Measurements from ENCODE around the gene ELMO1.

ELMO1 gene

DNA sequence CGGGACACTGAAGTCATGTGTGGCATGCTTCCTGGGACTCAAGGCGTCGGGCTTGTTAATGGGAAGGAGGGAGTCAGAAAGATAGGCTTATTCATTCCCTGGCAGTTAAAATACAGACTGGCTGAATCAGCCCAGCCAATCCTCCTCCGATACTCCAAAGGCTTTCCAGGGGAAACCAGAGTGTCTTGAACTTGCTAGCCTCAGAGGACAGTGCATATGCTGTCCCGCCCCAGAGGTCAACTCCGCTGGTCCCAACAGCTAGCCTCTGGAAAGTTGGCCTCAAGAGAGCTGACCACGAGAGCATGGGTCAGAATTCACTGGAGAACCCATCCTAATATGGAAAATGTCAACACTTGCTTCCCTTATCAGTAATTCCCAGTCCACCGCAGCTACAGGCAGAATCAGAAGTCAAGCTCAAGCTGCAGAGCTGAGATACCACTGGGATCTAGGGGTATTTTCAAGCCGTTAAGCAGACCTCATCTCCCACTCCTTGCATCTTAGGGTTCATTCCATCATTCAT, 43.0 kb downstream of the ELMO1 start:
- no peak for DNase-seq

DNA sequence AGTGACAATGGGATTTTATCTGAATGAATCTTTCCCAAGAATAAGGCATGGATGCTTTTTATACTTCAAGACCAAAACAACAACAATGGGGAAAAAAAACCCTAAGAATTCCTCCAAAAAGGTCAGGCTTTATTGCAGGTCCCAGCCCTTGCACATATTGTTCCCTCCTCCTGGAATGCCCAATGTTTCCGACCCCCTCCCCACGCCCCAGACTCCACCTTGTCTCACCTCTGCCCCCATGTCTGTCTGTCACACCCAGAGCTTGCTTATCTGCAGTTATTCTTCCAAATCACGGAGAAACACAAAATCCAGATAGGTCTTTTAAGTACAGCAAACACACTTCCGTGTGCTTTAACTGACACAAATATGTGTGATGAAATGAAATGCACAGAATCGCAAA, 43.5 kb downstream of the ELMO1 start:
- no peak for DNase-seq

DNA sequence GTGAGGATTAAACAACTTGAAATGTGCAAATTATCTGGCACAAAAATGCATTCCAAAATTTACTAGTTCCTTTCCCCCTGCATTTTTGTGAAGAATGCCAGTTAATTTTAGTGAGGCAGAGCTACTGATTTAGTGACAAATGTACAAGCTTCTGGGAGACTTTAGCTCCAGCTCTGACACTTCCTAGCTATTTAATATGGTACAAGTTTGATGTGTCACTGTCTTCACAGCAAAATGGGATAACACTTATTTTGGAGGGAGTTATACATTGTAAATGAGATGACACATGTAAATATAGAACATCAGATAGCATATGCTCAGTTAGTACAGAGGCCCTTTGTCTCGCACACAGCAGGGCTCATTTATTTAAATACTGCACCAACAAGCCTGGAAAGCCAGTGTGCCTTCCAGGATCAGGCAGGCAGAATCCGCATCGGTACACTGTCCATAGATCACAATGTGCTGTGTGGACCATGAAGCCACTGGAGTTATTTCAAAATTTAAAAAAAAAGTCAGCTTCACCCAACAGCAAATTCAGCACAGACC, 48.7 kb downstream of the ELMO1 start:
- DNase-seq = no peak

DNA sequence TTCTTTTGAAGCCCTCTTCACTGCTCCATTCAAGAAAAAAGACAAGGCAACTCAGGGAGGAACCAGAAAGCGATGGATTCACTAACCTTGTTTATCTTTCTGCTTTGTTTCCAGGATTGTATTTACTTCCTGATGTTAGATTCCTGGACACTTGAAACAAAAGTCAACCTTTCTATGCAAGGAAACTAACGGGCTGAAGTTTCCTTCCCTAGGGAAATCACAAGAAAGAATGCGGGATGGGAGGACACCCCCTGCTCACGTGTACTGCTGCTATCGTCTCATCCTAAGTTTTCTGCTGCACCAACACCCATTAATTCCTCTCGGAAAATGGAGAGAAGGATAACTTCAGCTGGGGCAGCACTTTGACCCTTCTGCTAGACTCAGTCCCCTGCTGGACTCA, 50.3 kb downstream of the ELMO1 start:
- DNase-seq = no peak

GRCh38 chr7:37395618-37396259, 52.9 kb downstream of the ELMO1 start:
- DNase-seq = no peak

DNA sequence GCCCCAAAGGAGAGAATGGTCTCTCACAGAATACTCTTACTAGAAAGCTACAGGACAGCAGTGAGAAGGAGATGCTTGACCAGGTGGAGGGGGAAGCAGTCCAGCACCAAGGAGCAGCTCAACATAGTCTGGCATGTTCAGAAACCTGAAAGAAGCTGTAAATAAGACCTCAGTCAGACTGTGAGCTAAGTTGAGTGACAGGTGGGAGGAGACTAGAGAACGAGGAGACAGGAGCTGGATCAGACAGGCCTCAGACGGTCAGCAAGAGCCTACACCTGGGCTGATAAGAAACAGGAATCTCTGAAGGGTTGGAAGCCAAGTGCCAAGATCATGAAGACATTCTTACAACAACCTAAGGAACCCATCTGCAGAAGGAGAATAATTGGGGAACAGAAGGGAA, 54.5 kb downstream of the ELMO1 start:
- no peak for DNase-seq

GRCh38 chr7:37393476-37393875, 55.2 kb downstream of the ELMO1 start:
- no peak for DNase-seq

GRCh38 chr7:37392673-37393017, 56.0 kb downstream of the ELMO1 start:
- DNase-seq = no peak

DNA sequence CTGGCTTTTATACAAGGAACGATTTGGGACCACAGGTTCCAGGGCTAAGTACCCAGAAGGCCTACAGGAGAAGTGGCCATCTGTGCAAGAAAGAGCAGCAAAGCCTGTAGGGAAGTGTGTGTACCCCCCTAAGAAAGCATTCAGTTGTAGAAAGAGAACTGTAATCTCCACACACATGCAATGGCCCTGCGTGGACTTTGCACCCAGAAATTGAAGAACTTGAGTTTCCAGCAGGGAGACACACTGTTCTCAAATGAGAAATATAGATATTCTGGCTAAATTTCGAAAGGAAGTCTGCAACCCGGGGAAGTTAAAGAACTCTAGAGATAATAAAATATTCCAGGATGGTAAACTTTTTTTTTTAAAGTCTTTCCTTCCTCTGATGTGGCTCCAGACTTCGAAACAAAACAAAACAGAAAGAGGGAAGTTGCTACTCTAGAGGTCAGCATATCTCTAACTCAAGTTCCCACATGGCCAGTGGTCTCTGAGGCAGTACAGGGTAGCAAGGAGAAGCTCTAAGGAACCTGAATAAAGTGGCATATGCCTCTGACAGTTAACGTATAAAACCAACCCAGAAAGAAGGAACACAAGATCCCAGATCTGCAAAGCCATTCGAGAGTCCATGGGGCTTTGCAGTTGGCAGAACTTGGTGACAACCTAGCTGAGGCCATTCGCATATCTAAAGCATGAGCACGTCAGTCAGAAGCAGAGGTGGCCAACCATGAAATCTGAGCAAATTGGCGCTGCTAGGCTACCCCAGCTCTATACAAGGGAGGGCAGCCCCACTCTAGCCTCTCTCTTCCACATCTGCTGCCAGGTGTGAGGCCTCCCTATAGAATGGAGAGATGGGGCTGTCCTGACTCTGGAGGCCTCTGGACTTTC, 56.6 kb downstream of the ELMO1 start:
- no peak for DNase-seq

DNA sequence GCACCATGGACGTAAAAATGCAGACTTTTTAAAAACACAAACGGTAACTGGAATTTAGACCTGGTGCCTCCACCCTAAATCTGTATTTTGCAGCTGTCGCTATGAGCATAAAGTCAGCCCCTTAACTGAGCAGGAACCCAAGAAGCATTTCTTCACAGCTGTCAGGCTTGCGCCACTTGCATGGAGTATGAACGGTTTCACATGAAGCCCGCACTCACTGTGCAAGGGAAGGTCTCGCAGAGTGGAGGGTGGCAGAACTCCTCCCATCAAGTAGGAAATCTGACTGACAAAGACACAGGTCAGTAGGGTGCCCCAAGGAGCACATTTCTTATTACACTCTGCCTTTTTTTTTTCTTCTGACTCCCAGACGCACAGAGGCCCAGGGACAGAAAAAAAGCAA, 58.5 kb downstream of the ELMO1 start:
- no peak for DNase-seq

GRCh38 chr7:37388811-37389210, 59.9 kb downstream of the ELMO1 start:
- DNase-seq = no peak

DNA sequence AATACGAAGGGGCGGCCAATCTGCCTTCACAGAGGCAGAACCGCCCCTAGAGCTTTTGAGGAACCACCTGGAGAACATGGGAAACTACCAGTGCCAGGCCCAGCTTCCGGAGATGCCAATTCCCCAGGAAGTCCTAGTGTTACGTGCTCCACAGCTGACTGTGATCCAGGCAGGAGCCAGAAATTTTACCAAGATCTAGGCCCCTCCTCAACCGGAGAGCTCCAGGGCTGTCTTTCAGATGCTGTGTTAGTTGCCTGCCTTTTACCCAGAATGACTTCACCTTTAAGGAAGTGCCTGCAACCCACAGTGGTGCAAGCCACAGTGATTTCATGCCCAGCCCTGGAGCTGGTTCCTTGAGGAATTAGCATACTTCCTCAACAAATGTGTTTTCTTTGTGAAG, 62.9 kb downstream of the ELMO1 start:
- DNase-seq = no peak

GRCh38 chr7:37382546-37383088, 66.0 kb downstream of the ELMO1 start:
- DNase-seq = no peak

DNA sequence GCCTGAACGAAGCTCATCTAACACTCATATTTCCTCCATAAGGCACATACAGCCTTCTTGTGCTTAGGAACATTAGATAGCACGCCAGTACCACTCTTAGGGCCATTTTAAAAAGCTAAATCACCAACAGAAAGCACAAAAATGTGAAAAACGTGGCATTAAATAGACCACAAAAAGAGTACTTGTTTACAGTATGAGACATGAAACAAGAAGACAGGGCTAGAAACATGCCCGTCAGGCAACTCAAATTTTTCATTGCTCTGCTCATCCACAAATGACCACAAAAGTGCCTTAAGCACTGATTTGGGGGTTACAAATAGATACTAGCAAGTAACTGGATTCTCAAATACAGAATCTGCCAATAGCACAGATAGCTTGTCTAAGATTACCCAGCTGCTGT, 67.8 kb downstream of the ELMO1 start:
- DNase-seq = no peak

DNA sequence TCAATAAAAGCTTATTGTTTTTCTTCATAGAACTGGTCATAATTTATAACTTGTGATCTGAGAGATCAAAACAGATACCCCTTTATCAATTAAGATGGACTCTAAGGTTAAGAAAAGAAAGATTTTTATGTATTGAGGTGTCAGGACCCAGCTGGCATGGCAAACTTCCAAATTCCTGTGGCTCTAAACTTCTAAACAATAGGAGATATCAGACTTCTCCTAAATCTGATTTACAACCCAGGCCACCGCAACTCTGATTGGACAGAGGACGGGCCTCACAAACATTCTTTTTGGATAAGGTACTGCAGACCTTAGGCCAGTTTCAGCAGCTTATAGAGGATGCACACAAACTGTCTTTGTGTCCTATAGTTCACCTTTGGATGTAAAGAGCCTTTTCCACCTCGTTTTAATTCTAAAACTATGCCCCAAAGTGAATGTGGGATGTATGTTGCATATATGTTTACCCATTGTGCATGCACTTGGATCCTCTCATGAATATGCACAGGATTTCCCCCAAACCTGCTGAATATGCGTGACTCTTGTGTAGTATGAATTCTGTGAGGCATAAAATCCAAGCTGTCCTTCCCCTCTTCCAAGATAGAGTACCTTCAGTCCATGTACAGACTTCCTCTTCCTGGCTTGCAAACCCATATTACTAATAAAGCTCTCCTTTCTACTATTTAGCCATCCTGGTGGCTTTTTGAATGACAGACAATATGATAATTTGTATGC, 69.0 kb downstream of the ELMO1 start:
- DNase-seq = no peak

GRCh38 chr7:37377231-37377630, 71.4 kb downstream of the ELMO1 start:
- no peak for DNase-seq

DNA sequence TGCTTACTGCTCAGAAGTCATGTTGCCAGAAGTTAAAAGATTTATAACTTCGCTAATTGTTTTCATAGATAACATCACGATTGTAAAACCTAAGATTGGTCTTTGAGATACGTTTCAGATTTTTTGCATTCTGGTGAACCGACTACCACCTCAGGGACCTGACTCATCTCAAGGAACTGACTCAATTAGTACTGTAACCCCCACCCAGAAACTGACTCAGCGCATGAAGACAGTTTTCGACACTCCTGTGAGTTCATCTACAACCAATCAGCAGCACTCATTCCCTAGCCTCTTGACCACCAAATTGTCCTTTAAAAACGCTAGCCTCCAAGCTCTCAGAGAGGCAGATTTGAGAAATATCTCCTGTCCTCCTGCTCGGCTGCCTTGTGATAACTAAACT, 72.3 kb downstream of the ELMO1 start:
- DNase-seq = no peak

DNA sequence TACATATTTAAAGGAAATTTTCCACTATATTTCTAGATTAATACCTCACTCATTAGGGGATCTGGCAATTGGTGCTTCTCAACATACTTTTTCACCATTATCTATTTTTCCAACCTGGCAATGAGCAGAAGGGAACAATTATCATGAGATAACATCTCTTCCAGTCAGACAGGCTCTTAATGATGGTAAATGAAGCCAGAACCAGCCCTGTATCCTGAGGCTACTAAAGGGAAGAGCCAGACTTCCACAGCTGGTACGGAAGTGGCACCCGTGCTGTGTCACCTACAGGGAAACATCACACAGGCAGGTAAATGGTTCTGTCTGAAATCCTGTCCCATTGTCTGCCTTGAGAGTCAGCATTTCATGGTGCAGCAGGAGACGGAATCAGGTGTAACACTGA, 75.9 kb downstream of the ELMO1 start:
- no peak for DNase-seq

DNA sequence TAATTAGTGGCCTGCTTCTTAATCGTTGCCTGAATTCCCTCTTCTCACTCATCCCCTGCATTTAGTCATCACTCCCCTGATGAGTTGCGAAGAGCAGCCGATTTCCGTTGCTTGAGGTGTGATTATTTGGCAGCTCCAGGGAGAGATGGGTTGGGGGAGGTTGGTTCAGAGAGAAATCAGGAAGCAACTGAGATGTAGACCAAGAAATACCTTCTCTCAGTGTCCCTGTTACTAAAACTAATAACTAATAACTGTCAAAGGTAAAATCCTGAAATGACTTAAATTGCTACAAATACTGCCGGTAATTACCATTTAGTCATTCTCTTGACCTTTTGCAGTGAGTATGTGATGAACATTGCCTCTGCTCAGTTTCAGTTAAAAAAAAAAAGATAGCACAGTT, 76.9 kb downstream of the ELMO1 start:
- DNase-seq = no peak

- no peak for DNase-seq
These were observed 78.8 kb downstream of the ELMO1 start for GRCh38 chr7:37369906-37370305.

DNA sequence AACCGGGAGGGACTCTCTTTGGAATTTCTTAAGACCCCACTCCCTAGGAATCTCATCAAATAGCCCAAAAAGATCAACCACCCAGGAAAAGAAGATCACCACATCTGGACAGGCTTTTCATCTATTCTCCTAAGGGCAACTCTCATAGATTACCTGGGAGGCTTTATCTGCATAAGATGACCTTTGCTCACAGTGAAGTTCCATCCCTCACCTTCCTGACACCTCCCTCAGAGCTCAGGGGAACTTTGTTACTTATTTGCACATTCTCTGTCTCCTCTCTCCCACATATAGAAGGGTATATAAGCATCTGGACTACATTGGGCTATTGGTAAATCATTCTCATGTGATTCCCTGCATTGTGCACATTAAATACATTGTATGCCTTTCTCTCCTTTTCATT, 80.1 kb downstream of the ELMO1 start:
- no peak for DNase-seq

DNA sequence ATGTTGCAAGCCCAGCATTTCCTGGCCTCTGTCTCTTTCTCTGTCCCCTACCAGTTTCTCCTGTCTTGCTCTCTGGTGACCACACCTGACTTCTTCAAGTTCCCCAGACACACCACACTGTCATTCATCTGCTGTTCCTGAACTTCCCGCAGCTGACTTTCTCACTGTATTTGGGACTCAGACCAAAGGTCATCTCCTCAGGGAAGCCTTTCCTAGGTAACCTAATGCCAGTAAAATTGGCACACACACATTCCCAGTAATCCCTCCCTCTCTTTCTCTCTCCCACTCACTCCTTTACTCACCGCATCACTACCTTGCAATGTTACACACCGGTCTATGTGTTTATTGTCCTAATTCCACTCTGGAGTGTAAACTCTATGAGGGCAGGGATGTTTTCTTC, 81.7 kb downstream of the ELMO1 start:
- no peak for DNase-seq

DNA sequence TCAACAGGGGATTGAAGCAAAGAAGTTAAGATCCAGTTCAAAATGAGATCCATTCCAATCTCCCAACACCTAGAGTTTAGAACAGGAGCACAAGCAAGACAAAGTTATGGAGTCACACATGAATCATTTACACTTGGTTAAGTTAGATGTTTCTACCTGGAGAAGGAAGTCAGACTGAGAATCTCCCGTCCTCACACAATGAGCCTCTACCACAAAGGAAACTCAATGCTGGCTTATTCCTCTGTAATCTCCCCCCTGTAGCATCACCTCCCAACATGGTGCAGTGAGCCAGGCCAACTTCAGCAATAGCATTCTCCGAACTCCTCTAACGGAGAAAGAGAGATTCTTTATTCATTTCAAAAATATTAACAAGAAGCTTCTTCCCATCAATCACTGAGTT, 82.2 kb downstream of the ELMO1 start:
- no peak for DNase-seq
